ENCODE data around the gene PIP5KL1. TPM values are rescaled to one million over a fixed set of nuclear protein-coding genes. Genes with fewer than 3 reads are reported as not detected.

The PIP5KL1 gene
- total RNA-seq, 1 donor from 2014 or later, result 3.4 TPM

DNA sequence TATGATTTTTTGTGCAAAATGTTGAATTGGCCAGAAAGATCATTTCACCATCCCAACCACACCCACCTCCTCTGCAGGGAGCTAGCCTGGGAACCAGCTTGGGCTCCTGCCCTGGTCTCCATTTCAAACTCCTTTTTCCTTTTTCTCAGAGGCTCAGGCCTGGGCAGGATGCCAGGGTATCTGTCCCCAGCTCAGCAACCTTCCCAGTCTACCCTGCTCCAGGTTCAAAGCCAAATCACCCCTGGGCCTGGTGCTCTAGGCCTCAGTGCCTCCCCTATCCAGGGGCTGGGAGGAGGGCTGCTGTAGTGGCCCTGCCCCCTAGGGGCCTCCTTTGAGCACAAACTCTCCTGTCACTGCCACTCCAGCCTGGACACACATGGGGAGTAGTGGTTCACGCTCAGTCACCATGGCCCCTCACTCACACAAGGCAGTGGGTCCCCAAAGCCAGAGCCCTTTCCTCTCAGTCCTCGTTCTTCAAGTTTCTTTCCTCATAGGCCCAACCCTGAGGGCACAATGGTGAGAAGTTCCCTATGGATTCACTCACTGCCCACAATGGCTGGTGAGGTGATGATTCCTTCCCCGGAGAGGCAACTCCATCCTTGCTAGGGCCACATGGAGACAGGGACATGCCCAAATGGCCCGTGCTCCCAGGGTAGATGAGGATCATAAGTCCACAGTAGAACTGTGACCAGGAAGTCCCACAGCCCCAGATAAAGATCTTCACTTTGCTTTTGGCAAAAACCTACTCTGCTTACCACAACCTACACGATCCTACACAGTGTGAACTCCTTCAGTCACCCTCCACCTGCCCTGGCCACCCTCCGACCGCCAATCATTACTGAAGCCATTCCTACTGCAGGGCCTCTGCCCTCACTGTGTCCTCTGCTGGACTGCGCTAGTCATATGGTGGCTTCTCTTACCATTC lies 12.1 kb downstream of the PIP5KL1 start:
- H3K27ac Mint-ChIP-seq, result peak overlapping the region; percentile 38
- DNase-seq (ENCODE audit: low spot score), result no peak
- no peak overlapping the region for H3K4me3 Mint-ChIP-seq (ENCODE audit: low read depth)

DNA sequence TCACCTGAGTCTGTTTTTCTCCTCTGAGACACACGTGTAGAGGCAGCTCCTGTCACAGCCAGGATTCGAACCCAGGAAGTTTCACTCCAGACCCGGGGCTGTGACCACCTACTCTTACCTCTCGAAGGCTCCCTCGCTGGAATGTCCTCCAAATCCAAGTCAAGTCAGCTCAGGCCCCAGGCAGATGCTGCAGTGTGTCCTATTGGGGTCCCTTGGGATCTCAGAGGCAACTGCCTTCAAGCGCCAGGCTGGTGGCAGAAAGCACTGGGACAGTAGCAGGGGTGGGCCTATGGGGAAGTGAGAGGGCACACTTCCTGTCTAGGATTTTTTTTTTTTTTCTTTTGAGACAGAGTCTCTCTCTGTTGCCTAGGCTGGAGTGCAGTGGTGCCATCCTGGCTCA lies 13.0 kb downstream of the PIP5KL1 start:
- Mint-ChIP-seq H3K9me3 (no peaks in the 10 kb centered on the region), H3K36me3 (ENCODE audit: low read depth) (peaks cover 11% of the 10 kb centered on the region), H3K27me3 (ENCODE audit: low read depth) (peaks cover 4% of the 10 kb centered on the region), H3K27ac (peak overlapping the region; percentile 22), H3K4me3 (ENCODE audit: low read depth) (no peak overlapping the region), H3K4me1 (ENCODE audit: low read depth) (peaks cover 38% of the 10 kb centered on the region)
- DNase-seq (ENCODE audit: low spot score), result no peak
- intact Hi-C loops (cut with micrococcal nuclease), result loop anchor here (2.0 to 10.0 kb wide), 4 partner anchors 13 to 303 kb away; partner anchors contain the start of genes CDK9 and STXBP1

More for the DNA sequence above, 12.1 kb downstream of the PIP5KL1 start:
- Mint-ChIP-seq H3K36me3 (ENCODE audit: low read depth) (peaks cover 6% of the 10 kb centered on the region), H3K9me3 (no peaks in the 10 kb centered on the region), H3K4me1 (ENCODE audit: low read depth) (peaks cover 34% of the 10 kb centered on the region), H3K27me3 (ENCODE audit: low read depth) (peaks cover 4% of the 10 kb centered on the region)
- intact Hi-C loops (cut with micrococcal nuclease), result loop anchor here (2.0 to 10.0 kb wide), 4 partner anchors 14 to 304 kb away; partner anchors contain the start of genes CDK9 and STXBP1

DNA sequence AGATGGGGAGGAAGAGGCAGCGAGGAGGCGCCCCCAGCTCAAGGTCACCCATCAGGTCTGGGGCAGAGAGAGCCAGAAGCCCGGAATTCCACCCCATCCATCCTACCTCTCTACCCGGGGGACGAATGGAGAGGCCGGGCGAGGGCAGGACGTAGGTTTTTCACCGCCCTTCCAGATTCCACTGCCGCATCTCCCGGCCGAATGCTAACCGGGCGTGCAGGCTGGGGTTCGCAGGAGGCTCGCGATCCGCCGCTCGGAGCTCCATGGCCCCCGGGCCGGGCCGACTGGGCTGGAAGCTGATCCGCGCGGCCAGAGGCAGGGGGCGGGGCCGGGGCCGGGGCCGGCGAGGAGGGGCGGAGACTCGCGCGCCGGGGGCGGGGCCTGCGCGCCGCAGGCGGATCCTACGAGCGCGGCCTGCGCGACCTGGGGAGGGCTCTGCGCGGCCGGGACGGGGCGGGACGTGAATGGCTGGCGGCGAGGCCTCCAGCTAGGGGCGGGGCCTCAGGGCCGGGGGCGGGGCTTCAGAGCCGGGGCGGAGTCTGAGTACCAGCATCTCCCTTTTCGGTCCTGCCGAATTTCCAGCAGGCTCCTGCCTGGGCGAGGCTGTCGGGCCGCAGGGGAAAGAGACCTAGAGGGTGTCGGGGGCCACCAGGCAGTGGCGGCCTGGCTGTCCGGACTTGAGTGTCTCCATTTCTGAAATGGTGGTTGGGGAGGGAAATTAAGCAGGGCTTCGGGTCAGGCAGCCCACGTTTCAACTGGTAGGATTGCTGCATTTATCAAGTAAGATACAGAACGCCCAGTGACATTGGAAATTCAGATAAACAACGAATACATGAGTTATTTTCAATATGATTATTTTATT lies 13.6 kb downstream of the PIP5KL1 start, which contains the start of gene ST6GALNAC4:
Gene ST6GALNAC4, minus strand, starts transcription at position 322 of the 862 bp plus-strand sequence. CDS start 622 bp downstream, outside the sequence.
- H3K4me1 Mint-ChIP-seq (ENCODE audit: low read depth), result peaks cover 40% of the 10 kb centered on the region
- peaks cover under 1% of the 10 kb centered on the region for H3K27me3 Mint-ChIP-seq (ENCODE audit: low read depth)
- H3K27ac Mint-ChIP-seq, result peak within 1 kb of the TSS; percentile 81
- DNase-seq (ENCODE audit: low spot score), result peak; percentile 90
- intact Hi-C loops (cut with micrococcal nuclease), result loop anchor here (5.0 to 10.0 kb wide), 3 partner anchors 50 to 302 kb away; partner anchors contain the start of genes CDK9 and STXBP1
- H3K9me3 Mint-ChIP-seq, result no peaks in the 10 kb centered on the region
- H3K4me3 Mint-ChIP-seq (ENCODE audit: low read depth), result peak within 1 kb of the TSS; percentile 80
- H3K36me3 Mint-ChIP-seq (ENCODE audit: low read depth), result peaks cover 17% of the 10 kb centered on the region

DNA sequence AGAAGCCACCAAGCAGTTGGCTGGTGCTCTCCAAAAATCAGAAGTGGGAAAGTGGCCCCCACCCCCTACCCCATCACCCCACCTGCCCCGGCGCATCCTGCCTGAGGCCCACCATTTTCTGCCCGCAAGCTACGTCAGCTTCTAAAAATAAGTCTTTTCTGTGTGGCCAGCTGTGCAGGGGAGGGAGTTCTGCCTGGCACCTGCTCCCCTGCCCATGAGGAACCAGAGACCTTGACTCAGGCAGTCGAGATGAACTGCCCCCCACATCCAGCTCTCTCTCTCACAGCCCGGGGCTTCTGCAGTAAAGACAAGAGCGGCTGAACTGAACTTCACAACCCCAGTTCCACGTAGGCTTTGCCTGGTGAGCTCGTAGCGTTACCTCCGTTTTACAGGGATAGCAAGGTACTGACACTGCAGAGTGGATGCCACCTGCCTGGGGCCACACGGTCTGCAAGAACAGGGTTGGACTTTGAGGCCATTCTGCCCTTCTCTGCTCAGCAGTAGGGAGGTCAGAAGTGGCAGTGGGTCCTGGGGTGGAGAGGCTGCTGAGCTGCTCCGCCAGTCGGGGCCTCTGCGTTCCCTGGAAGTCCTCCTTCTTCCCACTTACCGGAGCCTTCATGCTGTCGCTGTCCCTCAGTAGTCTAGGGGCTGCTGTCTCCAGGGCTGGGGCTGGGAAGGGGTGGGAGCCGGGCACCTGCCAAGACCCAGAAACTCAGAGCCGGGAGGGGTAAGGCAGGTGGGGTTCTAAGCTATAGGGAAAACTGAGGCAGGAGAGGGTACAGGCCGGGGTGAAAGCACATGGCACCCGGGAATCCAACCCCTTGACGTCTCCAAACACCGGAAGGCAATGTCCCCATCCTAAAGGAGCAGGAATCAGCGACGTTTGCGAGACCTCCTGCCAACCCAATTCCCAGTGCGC lies 14.5 kb downstream of the PIP5KL1 start:
- no peak for DNase-seq (ENCODE audit: low spot score)
- peak overlapping the region; percentile 80 for H3K4me3 Mint-ChIP-seq (ENCODE audit: low read depth)
- peak overlapping the region; percentile 81 for H3K27ac Mint-ChIP-seq
- peaks cover 44% of the 10 kb centered on the region for H3K4me1 Mint-ChIP-seq (ENCODE audit: low read depth)
- H3K27me3 Mint-ChIP-seq (ENCODE audit: low read depth), result no peaks in the 10 kb centered on the region
- H3K9me3 Mint-ChIP-seq, result no peaks in the 10 kb centered on the region
- intact Hi-C loops (cut with micrococcal nuclease), result loop anchor here (5.0 to 10.0 kb wide), 3 partner anchors 49 to 301 kb away; partner anchors contain the start of genes CDK9 and STXBP1
- H3K36me3 Mint-ChIP-seq (ENCODE audit: low read depth), result peaks cover 26% of the 10 kb centered on the region

DNA sequence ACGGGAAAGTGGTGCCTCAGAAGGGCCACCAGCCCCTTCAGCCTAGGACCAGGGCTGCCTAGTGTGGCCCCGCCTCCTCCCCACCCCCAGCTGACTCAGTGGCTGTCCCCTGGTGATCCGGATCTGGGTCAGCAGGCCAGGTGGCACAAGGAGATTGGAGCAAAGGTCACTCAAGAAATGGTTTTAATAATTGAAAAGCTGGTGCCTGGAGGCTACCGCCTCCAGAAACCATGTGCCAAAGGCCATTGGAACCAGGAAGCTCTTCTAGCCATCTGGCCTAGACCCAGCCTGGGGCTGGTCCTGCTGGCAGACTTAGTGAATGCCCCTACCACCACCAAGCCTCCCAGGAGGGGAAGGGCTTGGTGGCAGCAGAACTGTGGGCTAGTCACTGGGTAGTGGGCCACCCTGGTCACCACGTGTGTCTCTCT lies 15.2 kb downstream of the PIP5KL1 start:
- H3K4me3 Mint-ChIP-seq (ENCODE audit: low read depth), result peak overlapping the region; percentile 80

DNA sequence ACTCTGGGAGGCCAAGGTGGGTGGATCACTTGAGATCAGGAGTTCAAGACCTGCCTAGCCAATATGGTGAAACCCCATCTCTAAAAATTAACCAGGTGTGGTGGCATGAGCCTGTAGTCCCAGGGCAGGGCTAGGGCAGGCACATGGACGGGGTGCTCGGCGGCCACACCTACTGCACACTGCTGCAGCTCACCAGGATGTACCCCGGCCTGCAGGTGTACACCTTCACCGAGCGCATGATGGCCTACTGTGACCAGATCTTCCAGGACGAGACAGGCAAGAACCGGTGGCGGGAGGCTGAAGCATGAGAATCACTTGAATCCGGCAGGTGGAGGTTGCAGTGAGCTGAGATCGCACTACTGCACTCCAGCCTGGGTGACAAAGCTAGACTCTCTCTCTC lies 16.9 kb downstream of the PIP5KL1 start:
- Mint-ChIP-seq H3K27ac (no peak overlapping the region), H3K27me3 (ENCODE audit: low read depth) (no peaks in the 10 kb centered on the region), H3K9me3 (no peaks in the 10 kb centered on the region), H3K4me3 (ENCODE audit: low read depth) (no peak overlapping the region), H3K4me1 (ENCODE audit: low read depth) (peaks cover 40% of the 10 kb centered on the region), H3K36me3 (ENCODE audit: low read depth) (peaks cover 37% of the 10 kb centered on the region)
- DNase-seq (ENCODE audit: low spot score), result no peak
- intact Hi-C loops (cut with micrococcal nuclease), result loop anchor here (10.0 kb wide), 1 partner anchor 299 kb away; the partner anchor contains the start of gene STXBP1

More for the DNA sequence above, 15.2 kb downstream of the PIP5KL1 start:
- Mint-ChIP-seq H3K27me3 (ENCODE audit: low read depth) (no peaks in the 10 kb centered on the region), H3K27ac (peak overlapping the region; percentile 3), H3K36me3 (ENCODE audit: low read depth) (peaks cover 32% of the 10 kb centered on the region), H3K4me1 (ENCODE audit: low read depth) (peaks cover 51% of the 10 kb centered on the region), H3K9me3 (no peaks in the 10 kb centered on the region)
- DNase-seq (ENCODE audit: low spot score), result no peak
- intact Hi-C loops (cut with micrococcal nuclease), result loop anchor here (5.0 to 10.0 kb wide), 3 partner anchors 48 to 301 kb away; partner anchors contain the start of genes CDK9 and STXBP1

DNA sequence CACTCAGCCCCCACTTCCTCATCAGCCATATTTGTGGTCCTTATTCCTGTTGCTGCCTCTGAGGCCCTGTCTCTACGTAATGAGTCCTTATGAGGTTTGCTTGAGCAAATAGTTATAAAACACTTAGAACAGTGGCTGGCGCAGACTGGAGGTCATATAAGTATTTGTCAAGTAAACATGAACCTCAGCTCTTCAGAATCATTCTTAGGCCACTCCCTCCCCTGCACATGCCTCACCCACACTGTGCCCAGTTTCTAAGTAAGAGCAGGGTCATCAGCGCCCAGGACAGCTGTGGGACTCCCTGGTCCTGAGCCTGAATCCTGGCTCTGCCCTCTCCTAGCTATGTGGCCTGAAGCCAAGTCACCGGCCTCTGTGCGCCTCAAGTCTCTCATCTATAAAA lies 17.7 kb downstream of the PIP5KL1 start:
- no peak for DNase-seq (ENCODE audit: low spot score)
- Mint-ChIP-seq H3K4me1 (ENCODE audit: low read depth) (peaks cover 34% of the 10 kb centered on the region), H3K9me3 (no peaks in the 10 kb centered on the region), H3K27me3 (ENCODE audit: low read depth) (no peaks in the 10 kb centered on the region), H3K4me3 (ENCODE audit: low read depth) (no peak overlapping the region), H3K27ac (peak overlapping the region; percentile 42), H3K36me3 (ENCODE audit: low read depth) (peaks cover 40% of the 10 kb centered on the region)
- intact Hi-C loops (cut with micrococcal nuclease), result loop anchor here (10.0 kb wide), 1 partner anchor 298 kb away; the partner anchor contains the start of gene STXBP1

DNA sequence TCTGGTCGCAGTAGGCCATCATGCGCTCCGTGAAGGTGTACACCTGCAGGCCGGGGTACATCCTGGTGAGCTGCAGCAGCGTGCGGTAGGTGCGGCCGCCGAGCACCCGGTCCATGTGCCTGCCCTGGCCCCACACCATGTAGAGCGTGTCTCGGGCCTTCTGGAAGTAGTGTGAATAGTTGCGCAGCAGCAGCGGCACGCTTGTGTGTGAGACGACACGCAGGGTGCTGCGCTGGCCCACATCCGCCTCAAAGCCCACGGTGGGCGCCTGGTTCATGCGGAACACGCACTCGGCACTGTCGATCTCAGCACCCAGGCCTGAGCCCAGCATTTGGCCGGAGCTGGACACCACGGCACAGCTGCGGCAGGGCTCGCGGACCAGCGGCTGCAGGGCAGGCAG lies 18.3 kb downstream of the PIP5KL1 start:
- H3K27me3 Mint-ChIP-seq (ENCODE audit: low read depth), result no peaks in the 10 kb centered on the region
- intact Hi-C loops (cut with micrococcal nuclease), result loop anchor here (10.0 kb wide), 1 partner anchor 297 kb away; the partner anchor contains the start of gene STXBP1
- peaks cover 40% of the 10 kb centered on the region for H3K36me3 Mint-ChIP-seq (ENCODE audit: low read depth)
- peak overlapping the region; percentile 42 for H3K27ac Mint-ChIP-seq
- H3K9me3 Mint-ChIP-seq, result no peaks in the 10 kb centered on the region
- H3K4me1 Mint-ChIP-seq (ENCODE audit: low read depth), result peaks cover 31% of the 10 kb centered on the region
- H3K4me3 Mint-ChIP-seq (ENCODE audit: low read depth), result no peak overlapping the region
- no peak for DNase-seq (ENCODE audit: low spot score)

DNA sequence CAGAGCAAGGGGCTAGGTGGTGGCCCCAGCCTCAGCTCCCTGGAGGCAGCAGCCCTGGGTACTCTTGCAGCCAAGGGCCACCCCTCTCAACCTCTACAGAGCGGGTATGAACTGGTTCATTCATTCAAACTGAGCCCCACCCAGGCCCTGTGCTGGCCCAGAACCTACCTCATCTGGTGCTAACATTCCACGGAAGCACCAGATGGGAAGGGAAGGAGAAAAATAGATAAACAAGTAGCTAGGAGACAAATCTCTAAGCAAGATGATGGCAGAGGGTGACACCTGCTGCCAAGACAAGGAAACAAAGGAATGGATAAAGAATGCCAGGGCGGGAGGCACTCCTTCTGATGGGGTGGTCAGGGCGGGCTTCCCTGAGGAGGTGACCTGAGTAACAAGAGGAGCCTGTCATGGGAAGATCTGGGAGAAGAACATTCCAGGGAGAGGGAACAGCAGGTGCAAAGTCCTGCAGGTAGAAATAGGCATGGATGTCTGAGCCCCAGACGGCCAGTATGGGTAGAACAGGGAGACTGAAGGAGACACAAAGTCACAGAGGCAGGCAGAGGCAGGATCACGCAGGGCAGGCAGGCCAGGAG lies 19.9 kb downstream of the PIP5KL1 start:
- intact Hi-C loops (cut with micrococcal nuclease), result loop anchor here (10.0 kb wide), 1 partner anchor 296 kb away; the partner anchor contains the start of gene STXBP1
- H3K27me3 Mint-ChIP-seq (ENCODE audit: low read depth), result no peaks in the 10 kb centered on the region
- peaks cover 40% of the 10 kb centered on the region for H3K36me3 Mint-ChIP-seq (ENCODE audit: low read depth)
- no peak overlapping the region for H3K4me3 Mint-ChIP-seq (ENCODE audit: low read depth)
- no peaks in the 10 kb centered on the region for H3K9me3 Mint-ChIP-seq
- no peak for DNase-seq (ENCODE audit: low spot score)
- peak overlapping the region; percentile 95 for H3K27ac Mint-ChIP-seq
- peaks cover 38% of the 10 kb centered on the region for H3K4me1 Mint-ChIP-seq (ENCODE audit: low read depth)

DNA sequence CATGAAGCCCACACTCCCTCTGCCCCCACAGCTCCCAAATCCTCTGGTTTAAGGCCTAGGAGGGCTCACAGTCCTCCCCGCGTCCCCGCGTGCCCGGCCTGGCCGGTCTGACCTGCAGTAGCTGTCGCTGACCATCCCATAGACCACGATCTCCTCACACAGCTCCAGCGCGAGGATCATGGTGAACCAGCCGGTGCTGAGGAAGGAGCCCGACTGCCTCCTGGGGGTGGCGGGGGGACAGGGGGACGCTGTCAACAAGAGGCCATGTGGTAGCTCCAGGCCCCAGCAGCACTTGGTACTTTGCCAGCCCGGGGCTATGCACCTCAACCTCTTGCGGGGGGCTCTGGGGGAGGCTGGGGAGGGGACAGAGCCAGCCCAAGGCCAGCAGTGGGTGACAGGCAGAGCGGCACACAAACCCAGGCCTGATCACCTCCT lies 20.7 kb downstream of the PIP5KL1 start:
- Mint-ChIP-seq H3K9me3 (no peaks in the 10 kb centered on the region), H3K4me1 (ENCODE audit: low read depth) (peaks cover 42% of the 10 kb centered on the region)
- intact Hi-C loops (cut with micrococcal nuclease), result loop anchor here (10.0 kb wide), 1 partner anchor 295 kb away; the partner anchor contains the start of gene STXBP1

DNA sequence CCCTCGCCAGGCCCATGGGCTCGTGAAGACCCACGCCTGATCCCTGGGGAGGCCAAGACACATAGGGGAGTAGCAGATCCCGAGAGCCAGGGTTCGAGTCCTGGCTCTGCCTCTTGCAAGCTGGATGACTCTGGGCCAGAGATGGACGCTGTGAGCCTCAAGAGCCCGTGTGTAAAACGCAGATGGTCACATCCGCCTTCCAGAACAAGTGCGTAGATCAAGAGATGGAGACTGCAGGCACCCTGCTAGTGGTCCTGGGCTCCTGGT lies 22.0 kb downstream of the PIP5KL1 start:
- Mint-ChIP-seq H3K4me1 (ENCODE audit: low read depth) (peaks cover 47% of the 10 kb centered on the region), H3K9me3 (no peaks in the 10 kb centered on the region), H3K36me3 (ENCODE audit: low read depth) (peaks cover 40% of the 10 kb centered on the region), H3K27ac (no peak overlapping the region), H3K27me3 (ENCODE audit: low read depth) (no peaks in the 10 kb centered on the region), H3K4me3 (ENCODE audit: low read depth) (no peak overlapping the region)
- DNase-seq (ENCODE audit: low spot score), result no peak
- intact Hi-C loops (cut with micrococcal nuclease), result no loop called here

More for the DNA sequence above, 20.7 kb downstream of the PIP5KL1 start:
- Mint-ChIP-seq H3K36me3 (ENCODE audit: low read depth) (peaks cover 40% of the 10 kb centered on the region), H3K27ac (no peak overlapping the region), H3K4me3 (ENCODE audit: low read depth) (no peak overlapping the region), H3K27me3 (ENCODE audit: low read depth) (no peaks in the 10 kb centered on the region)
- DNase-seq (ENCODE audit: low spot score), result no peak
